Duodenal mucosa (tissue), 2 donors: Measurements from ENCODE around the gene ACTN2.

Experiments
- H3K27ac ChIP-seq: one replicate; pipeline ENCODE4 v1.7.0; 2013; ENCODE audit warnings: low read depth, low read length
- H3K27me3 ChIP-seq, 2 donors: one replicate each; pipeline ENCODE4 v1.7.0; 2013; ENCODE audit warnings: low read length in 2 of 2, control low read depth in 1 of 2; ENCODE audit not compliant: insufficient read depth in 2 of 2, control insufficient read depth in 1 of 2
- H3K36me3 ChIP-seq, 2 donors: one replicate each; pipeline ENCODE4 v1.7.0; 2013; ENCODE audit warnings: low read length in 2 of 2, control low read depth in 1 of 2; ENCODE audit not compliant: insufficient read depth in 2 of 2, control insufficient read depth in 1 of 2
- H3K4me1 ChIP-seq, 2 donors: one replicate each; pipeline ENCODE4 v1.7.0; 2013; ENCODE audit warnings: low read length in 2 of 2, control low read depth in 1 of 2; ENCODE audit not compliant: insufficient read depth in 2 of 2, control insufficient read depth in 1 of 2
- H3K4me3 ChIP-seq, 2 donors: one replicate each; pipeline ENCODE4 v1.7.0; 2013; ENCODE audit warnings: low read length in 2 of 2, low read depth in 1 of 2
- H3K9ac ChIP-seq, 2 donors: one replicate each; pipeline ENCODE4 v1.7.0; 2013; ENCODE audit warnings: low read length in 2 of 2, low read depth in 1 of 2
- H3K9me3 ChIP-seq, 2 donors: one replicate each; pipeline ENCODE4 v1.7.0; 2013; ENCODE audit warnings: low read length in 2 of 2, control low read depth in 1 of 2; ENCODE audit not compliant: control insufficient read depth in 1 of 2

Gene ACTN2

DNA sequence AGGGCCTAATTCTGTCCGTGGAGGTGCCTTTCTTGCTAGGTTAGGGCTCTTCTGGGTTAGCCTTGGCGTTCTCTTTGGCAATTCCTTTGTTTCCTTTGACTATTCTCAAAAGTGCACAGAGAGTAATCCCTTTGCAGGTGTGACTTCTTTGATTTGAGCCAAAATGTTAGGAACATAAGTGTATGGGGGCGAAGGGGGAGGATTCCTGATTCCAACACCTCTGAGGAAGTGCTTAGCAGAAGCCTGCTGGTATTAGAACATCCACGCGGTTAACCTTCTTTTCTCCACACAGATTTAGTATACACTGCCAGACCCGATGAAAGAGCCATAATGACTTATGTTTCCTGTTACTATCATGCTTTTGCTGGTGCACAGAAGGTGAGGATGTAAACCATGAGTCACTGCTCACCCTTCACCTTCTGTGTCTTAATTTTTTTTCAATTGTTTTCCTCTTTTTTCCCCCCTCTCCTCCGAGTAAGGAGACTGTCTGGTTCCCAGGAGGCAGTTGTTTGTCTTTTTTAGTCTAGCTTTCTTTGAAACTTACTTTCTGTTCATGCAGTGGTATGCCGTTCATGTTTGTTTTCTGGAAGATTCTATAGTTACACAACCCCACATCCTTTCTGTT is 48.0 kb downstream of the ACTN2 start:
- no peaks in the 10 kb centered on the region for H3K4me1 ChIP-seq
- no peaks in the 10 kb centered on the region for H3K36me3 ChIP-seq
- no peaks in the 10 kb centered on the region for H3K9me3 ChIP-seq
- H3K27me3 ChIP-seq = peaks cover 6 to 12% of the 10 kb centered on the region in 2 donors
- H3K9ac ChIP-seq = no peak overlapping the region
- no peak overlapping the region for H3K4me3 ChIP-seq
- no peak overlapping the region for H3K27ac ChIP-seq

DNA sequence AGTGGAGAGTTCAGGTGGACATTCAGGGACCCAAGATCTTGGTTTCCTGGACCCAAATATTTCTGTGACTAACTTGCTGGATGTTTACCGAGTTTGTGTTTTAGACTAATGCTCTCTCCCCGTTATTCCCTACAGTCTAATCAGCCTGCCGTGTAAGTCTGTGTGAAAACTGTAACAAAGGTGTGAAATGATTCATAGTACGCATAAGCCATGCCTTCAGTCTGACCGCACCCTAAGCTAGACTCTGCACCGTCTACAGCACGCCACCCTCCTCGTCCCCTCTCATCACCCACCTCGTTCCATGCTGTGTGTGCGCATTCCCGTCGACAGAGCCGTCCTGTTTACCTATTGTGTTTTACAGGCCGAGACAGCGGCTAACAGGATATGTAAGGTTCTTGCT is 50.5 kb downstream of the ACTN2 start:
- Histone ChIP-seq H3K27me3 (peaks cover 4 to 12% of the 10 kb centered on the region in 2 donors), H3K27ac (no peak overlapping the region), H3K4me3 (no peak overlapping the region), H3K9me3 (no peaks in the 10 kb centered on the region), H3K9ac (no peak overlapping the region), H3K36me3 (no peaks in the 10 kb centered on the region), H3K4me1 (no peaks in the 10 kb centered on the region)

DNA sequence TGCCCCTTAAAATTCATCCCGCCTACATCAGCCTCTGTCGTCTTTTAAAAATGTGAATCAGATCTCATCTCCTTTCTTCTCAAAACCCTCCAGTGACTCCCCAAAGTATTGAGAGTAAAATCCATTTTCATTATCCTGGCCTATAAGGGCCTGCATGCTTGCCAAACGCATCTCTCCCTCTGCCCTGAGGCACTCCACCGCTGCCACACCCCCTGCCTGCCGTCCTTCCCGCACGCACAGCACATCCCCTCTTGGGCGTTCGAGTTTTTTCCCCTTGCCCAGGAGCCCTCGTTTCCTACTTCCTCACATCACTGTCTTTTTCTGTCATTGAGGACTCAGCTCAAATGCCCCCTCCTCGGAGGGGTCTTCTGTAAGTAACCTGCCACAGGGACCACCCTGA is 55.5 kb downstream of the ACTN2 start:
- Histone ChIP-seq H3K27ac (no peak overlapping the region), H3K36me3 (no peaks in the 10 kb centered on the region), H3K4me3 (no peak overlapping the region)

DNA sequence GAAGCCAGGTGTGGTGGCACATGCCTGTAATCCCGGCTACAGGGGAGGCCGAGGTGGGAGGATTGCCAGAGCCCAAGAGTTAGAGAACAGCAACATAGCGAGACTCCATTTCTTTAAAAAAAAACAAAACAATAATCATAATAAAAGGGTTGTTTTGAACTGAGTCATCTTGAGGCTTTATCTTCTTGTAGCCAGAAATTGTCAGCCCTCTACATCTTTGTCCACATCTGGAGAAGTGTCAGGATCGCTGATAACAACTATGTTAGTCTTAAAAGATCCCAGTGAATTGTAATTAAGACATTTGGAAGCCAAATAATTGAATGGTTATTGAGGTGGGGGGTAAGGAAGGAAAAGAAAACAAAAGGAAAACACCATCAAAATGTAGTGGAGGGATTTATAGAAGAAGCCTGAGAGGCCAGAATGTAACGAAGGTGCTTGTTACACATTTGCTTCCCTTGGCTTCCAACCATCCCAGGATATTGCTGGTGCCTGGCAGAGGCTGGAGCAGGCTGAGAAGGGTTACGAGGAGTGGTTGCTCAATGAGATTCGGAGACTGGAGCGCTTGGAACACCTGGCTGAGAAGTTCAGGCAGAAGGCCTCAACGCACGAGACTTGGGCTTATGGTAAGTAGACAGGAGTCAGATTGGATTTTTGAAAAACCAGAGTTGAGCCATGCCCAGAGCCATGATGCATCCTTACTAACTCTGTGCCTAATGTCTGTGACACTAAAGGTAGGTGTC is 56.3 kb downstream of the ACTN2 start:
- no peaks in the 10 kb centered on the region for H3K4me1 ChIP-seq
- no peak overlapping the region for H3K27ac ChIP-seq
- H3K9me3 ChIP-seq = no peaks in the 10 kb centered on the region
- H3K36me3 ChIP-seq = no peaks in the 10 kb centered on the region
- H3K4me3 ChIP-seq = no peak overlapping the region
- H3K27me3 ChIP-seq = no peaks in the 10 kb centered on the region
- no peak overlapping the region for H3K9ac ChIP-seq

More for the DNA sequence above, 55.5 kb downstream of the ACTN2 start:
- Histone ChIP-seq H3K9me3 (no peaks in the 10 kb centered on the region), H3K27me3 (no peaks in the 10 kb centered on the region), H3K4me1 (no peaks in the 10 kb centered on the region), H3K9ac (no peak overlapping the region)

DNA sequence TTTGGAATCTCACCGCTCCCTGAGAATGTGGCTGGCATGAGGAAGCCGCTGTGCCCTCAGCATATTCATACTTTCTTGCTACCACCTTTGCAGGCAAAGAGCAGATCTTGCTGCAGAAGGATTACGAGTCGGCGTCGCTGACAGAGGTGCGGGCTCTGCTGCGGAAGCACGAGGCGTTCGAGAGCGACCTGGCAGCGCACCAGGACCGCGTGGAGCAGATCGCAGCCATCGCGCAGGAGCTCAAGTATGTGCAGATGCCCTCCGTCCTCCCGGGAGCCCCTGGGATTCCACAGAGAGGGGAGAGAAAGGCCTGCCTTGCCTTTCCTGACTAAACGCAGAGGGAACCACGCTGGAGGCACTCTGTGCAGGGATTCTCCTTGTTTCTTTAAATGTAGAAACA is 58.2 kb downstream of the ACTN2 start:
- no peaks in the 10 kb centered on the region for H3K9me3 ChIP-seq

DNA sequence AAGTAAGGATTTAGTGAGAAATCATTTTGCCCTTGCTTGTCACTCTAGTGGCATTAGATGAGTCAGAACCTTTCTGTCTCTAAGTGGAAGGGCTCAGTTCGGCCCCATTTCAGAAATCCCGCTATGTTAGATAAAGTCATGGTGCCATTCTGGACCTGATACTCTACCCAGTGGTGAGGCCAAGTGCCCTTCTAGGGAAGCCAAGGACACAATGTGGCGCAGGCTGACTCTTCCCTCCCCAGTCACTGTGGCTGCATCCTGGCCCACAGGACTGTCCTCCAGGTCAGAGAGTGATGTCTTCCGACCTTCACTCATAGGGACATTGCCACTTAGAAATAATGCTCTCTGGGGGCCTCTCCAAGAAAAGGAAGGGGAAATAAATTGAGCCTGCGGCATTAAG is 60.5 kb downstream of the ACTN2 start:
- H3K4me3 ChIP-seq = no peak overlapping the region
- no peaks in the 10 kb centered on the region for H3K4me1 ChIP-seq
- H3K27me3 ChIP-seq = no peaks in the 10 kb centered on the region
- no peak overlapping the region for H3K27ac ChIP-seq
- no peaks in the 10 kb centered on the region for H3K36me3 ChIP-seq
- H3K9me3 ChIP-seq = no peaks in the 10 kb centered on the region
- no peak overlapping the region for H3K9ac ChIP-seq

More for the DNA sequence above, 58.2 kb downstream of the ACTN2 start:
- H3K4me1 ChIP-seq = no peaks in the 10 kb centered on the region
- no peaks in the 10 kb centered on the region for H3K27me3 ChIP-seq
- H3K27ac ChIP-seq = no peak overlapping the region
- no peak overlapping the region for H3K9ac ChIP-seq
- no peak overlapping the region for H3K4me3 ChIP-seq
- H3K36me3 ChIP-seq = no peaks in the 10 kb centered on the region

DNA sequence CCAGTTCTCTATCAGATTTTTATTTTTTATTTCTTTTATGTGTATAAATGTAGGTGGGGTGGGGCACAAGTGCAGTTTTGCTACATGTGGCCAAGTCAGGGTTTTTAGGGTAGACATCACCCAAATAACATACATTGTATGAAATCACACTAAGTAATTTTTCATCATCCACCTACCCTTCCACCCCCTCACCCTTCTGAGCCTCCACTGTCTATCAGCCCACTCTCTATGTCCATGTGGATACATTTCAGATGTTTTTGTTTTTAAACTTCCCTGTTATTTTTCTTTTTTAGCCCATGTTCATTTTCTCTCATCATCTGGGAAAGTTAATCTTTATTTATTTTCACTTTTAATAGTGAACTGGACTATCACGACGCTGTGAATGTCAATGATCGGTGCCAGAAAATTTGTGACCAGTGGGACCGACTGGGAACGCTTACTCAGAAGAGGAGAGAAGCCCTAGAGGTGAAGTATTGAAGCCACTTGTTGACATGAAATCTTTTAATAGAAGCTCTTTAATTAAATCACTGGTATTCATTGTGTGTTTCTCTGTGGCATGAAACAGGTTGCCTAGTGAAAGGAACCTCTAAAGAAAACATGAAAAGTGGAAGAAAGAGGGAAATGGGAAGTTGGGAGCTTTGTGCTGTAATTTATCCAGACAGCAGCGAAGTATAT is 61.1 kb downstream of the ACTN2 start:
- no peak overlapping the region for H3K4me3 ChIP-seq

DNA sequence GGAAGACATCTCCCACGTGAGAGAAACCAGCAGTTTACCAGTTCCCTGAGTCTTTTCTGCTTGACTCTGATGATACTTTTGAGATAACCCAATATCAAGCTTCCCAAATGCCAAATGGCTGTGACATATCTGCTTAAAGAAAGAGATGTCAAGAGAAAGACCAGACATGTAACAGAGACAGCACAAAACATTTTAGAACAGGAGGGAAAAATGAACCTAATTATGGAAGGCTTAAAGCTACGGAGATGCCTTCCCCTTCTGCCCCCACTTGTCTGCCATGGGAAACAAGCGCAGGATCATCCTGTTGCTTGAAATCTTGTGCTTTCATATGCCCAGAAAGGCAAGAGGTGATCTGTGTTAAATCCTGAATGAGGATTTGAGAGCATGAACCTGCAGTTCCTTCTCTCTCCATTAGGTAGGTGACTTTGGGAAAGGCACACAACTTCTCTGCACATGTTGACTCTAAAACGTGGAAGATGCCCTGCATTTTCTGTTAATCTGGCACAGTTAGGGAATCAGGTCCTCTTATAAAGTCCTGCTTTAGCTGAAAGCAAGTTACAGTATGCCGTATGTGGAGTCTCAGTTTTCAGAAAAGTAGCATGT is 62.1 kb downstream of the ACTN2 start:
- Histone ChIP-seq H3K27ac (no peak overlapping the region), H3K4me3 (no peak overlapping the region)

More for the DNA sequence above, 61.1 kb downstream of the ACTN2 start:
- H3K36me3 ChIP-seq = no peaks in the 10 kb centered on the region
- no peaks in the 10 kb centered on the region for H3K4me1 ChIP-seq
- no peaks in the 10 kb centered on the region for H3K9me3 ChIP-seq
- no peaks in the 10 kb centered on the region for H3K27me3 ChIP-seq
- H3K27ac ChIP-seq = no peak overlapping the region
- H3K9ac ChIP-seq = no peak overlapping the region

DNA sequence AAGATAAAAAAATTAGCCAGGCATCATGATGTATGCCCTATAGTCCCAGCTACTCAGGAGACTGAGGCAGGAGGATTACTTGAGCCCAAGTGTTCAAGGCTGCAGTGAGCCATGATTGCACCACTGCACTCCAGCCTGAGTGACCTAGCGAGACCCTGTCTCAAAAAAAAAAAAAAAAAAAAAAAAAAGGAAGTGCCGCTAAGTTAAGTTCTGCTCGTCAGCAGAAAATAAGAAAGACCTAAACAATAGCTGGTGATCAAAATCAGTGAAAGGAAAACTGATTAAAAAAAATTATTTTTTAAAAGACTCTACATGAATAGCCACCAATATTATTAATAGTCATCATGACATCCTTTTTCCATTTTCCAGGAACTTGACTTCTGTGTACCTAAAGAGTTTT is 64.6 kb downstream of the ACTN2 start:
- no peaks in the 10 kb centered on the region for H3K4me1 ChIP-seq
- no peak overlapping the region for H3K27ac ChIP-seq
- H3K4me3 ChIP-seq = no peak overlapping the region
- no peaks in the 10 kb centered on the region for H3K36me3 ChIP-seq
- no peak overlapping the region for H3K9ac ChIP-seq
- H3K9me3 ChIP-seq = no peaks in the 10 kb centered on the region
- H3K27me3 ChIP-seq = no peaks in the 10 kb centered on the region

More for the DNA sequence above, 62.1 kb downstream of the ACTN2 start:
- H3K36me3 ChIP-seq = no peaks in the 10 kb centered on the region
- no peaks in the 10 kb centered on the region for H3K27me3 ChIP-seq
- no peaks in the 10 kb centered on the region for H3K4me1 ChIP-seq
- no peaks in the 10 kb centered on the region for H3K9me3 ChIP-seq
- no peak overlapping the region for H3K9ac ChIP-seq

DNA sequence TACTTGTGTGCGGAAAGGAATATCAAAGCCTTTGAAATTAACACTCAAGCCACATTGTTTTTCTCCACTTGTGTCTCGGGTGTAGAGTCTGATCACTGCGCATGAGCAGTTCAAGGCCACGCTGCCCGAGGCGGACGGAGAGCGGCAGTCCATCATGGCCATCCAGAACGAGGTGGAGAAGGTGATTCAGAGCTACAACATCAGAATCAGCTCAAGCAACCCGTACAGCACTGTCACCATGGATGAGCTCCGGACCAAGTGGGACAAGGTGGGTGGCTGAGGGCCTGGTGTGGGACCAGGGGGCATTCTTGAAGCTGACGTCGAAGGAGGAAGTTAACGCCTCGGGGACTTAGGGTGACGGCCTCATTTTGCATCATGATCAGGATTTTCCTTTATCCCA is 65.1 kb downstream of the ACTN2 start:
- H3K9ac ChIP-seq = no peak overlapping the region
- H3K27ac ChIP-seq = no peak overlapping the region
- no peaks in the 10 kb centered on the region for H3K4me1 ChIP-seq
- H3K36me3 ChIP-seq = no peaks in the 10 kb centered on the region
- H3K4me3 ChIP-seq = no peak overlapping the region
- no peaks in the 10 kb centered on the region for H3K9me3 ChIP-seq
- no peaks in the 10 kb centered on the region for H3K27me3 ChIP-seq
